HL-60/S4 (cell line): ENCODE data around the gene STBD1.
"Not testable (repeated sequence)": the region's sequence is repeated elsewhere in the genome, so short reads cannot be mapped to it uniquely, and the experiment has no call there.

ENCODE experiments used
- in situ Hi-C: fragments of 300-500 bp; cut with MboI; formaldehyde crosslinking; loops from 2 replicates; pipeline ENCODE4 v1.14.3; 2022; ENCODE audit warnings: low sequenced_read_pairs

The STBD1 gene

DNA sequence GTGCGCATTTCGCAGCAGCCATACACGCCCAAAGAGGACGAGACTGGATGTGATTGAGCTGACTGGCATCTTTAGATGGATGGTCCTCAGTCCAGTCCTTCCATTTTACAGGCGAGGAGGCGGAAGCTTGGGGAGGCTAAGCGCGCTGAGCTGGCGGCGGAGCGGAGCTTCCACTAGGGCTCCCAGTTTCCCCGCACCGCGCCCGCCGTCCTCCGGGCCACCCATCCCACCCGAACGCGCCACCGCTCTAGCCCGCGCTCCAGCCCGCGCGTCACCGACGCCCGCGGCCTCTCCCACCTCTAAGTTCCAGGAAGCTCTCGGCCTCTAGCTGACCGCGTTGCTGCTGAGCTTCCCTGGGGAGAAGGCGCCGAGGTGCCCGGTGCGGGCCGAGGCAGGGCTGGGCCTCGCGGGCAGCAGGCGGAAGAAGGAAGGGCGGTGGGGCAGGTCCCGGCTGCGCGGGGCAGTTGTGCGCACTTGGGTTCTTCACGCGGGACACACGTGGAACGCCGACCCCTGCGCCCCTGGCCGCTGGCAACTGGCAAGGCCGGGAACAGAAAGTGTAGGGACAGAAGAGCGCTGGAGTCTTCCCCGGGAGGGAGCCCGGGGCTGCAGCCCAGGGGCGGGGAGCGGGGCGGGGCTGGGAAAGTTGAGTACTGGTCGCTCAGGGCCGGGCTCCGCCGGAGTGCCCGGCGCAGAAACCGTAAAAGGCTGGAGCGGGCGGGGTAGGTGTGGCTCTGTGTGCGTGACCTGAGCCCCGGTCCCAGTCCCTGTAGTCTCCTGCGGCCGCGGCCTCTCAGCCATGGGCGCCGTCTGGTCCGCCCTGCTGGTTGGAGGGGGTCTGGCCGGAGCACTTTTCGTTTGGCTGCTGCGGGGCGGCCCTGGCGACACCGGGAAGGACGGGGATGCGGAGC is at the start of gene STBD1:
Gene STBD1 (plus strand): TSS at position 763 of the 911 bp plus-strand sequence. CDS start 37 bp downstream, at position 800.
- in situ Hi-C loops, result no loop called here

GRCh38 chr4:76256968-76257367 is 49.6 kb upstream of the STBD1 start:
- in situ Hi-C loops, result no loop called here

DNA sequence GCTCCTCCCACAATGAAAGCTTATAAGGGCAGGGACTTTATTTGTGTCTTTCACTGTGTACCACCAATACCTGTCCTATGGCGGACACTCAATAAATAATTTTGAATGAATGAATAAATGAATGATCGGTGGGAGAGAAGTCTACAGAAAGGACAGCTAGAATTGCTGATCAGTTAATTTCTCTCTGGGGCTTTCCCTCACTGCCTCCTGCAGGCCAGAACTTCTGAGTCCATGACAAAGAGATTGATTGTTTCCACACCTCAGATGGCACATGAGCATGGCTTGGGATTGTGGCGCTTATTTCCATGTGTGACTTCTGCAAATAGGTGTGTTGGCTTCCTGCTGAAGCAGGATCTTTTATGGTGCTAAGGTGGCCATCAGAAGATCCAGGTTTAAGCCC is 48.7 kb upstream of the STBD1 start:
- in situ Hi-C loops, result no loop called here

GRCh38 chr4:76260571-76260970 is 46.0 kb upstream of the STBD1 start:
- in situ Hi-C loops, result no loop called here

- in situ Hi-C loops, result no loop called here
Measured at GRCh38 chr4:76265631-76266218, 40.8 kb upstream of the STBD1 start.

DNA sequence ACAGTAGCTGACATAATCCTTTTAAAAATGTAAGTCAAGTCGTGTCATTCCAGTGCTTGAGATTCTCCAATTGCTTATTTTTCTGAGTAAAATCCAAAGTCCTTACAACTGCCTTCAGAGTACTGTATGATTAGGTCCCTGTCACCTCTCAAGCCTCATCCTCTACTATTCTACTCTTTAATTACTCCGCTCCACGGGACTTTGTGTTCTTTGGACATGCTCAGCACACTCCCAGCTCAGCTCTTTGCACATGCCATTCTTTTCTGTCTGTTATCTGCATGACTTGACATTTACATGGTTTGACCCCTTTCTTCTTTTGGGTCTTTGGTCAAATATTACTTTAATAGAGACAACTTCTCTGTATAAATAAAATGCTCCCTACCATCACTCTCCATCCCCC is 39.9 kb upstream of the STBD1 start:
- in situ Hi-C loops, result no loop called here

DNA sequence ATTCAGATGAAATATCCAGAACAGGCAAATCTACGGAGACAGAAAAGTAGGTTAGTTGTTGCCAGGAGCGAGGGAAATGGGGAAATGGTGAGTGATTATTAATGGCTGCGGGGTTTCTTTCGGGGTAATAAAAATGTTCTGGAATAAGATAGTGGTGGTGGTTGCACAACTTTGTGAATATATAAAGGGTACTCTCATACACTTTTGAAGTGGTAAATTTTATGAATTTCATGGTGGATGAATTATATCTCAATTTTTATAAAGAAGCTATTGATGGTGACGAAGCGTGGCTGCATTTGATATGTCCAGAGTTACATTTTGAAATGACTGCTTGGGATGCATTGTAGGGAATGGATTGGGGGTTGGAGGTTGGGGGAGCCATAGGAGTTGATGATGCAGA is 38.7 kb upstream of the STBD1 start:
- in situ Hi-C loops, result no loop called here

DNA sequence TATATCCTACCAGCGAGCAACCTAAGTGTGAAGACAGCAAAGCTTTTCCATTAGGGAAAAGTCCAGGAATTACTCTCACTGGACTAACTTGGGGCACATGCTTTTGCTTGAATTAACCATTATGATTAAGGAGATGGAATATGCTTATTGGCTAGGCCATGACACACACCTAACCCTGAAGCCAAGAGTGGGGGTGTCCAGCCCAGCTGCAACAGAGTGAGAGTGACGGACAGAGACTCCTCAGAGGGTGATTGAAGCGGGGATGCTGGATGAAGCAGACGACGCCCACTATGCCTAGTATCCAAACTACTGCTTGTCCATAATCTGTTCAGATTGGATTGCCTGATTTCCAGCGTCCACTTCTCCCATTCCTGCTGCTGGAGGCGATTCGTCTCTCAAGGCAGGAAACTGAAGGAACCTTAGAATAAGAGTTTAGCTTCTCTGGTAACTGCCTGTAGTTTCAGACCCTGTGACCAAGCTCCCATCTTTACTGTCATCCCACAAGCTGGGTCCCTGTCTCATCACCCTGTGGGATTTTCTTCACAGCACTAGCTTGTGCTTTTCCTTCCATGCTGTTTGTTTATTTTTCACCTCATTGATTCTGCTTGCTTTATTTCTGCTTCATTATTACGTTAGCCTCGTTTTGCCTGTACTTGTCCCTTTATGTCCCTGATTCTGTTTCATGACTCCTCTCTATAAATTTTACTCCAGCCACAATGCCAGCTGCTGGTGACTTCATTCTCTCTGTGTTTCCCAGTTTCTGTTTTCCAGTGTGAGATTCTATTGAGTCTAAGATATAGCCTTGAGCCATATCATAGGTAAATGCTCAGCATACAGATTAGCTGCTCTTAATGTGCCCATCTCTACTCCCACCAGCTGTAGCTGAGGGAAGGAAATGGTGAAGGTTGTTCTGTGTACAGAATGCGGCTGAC is 36.0 kb upstream of the STBD1 start:
- in situ Hi-C loops, result no loop called here

- in situ Hi-C loops, result no loop called here
Measured at GRCh38 chr4:76271248-76271647, 35.3 kb upstream of the STBD1 start.

DNA sequence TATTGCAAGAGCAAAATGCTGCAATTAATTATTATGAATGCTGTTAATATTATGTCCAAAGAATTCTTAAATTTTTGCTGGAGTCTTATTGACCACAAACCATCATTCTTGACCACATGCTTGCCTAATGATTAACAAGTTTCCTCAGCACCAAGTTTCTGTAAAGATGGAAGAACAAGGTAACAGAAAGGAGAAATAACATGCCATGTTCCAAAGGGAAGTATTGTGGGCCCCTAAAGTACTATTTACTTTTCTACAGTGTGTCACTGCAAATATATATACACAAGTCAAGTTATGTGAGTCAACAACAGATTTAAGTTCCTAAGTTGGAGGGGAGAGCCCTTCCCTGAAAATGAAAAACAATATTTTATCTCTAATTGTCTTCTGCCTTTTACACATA is 34.5 kb upstream of the STBD1 start:
- in situ Hi-C loops, result no loop called here

- in situ Hi-C loops, result no loop called here
Measured at GRCh38 chr4:76272582-76272981, 34.0 kb upstream of the STBD1 start.

DNA sequence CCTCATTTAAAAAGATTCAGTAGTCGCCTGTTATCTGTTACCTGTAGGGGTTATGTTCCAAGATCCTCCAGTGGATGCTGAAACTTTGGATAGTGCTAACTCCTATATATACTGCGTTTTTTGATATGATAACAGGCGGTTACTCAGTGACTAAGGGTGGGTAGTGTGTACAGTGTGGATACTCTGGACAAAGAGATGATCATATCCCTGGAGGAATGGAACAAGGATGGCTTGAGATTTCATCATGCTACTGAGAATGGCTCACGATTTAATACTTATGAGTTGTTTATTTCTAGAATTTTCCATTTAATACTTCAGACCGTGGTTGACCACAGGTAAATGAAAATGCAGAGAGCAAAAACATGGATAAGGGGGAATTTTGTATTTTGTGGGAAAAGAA is 33.5 kb upstream of the STBD1 start:
- in situ Hi-C loops, result no loop called here

GRCh38 chr4:76275486-76276124 is 30.9 kb upstream of the STBD1 start:
- in situ Hi-C loops, result no loop called here

- in situ Hi-C loops, result no loop called here
Measured at GRCh38 chr4:76276813-76277212, 29.7 kb upstream of the STBD1 start.

DNA sequence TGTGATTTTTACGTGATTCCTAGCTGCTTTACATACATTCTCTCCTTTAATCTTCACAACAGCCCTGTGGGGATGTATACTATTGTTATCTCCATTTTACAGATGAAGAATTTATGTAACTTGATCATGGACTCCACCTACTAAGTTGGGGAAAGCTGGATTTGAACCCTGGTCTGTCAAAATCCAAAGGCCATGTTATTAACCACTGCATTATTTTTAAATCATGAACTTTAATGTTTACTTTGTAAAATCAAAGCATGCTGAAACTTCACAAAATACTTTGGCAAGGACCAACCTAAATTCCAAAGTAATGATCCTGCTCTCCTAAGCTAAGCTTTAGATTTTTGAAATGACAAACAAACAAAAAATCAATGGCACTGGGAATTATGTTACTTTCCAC is 28.9 kb upstream of the STBD1 start:
- in situ Hi-C loops, result no loop called here

GRCh38 chr4:76278583-76278982 is 27.9 kb upstream of the STBD1 start:
- in situ Hi-C loops, result no loop called here

DNA sequence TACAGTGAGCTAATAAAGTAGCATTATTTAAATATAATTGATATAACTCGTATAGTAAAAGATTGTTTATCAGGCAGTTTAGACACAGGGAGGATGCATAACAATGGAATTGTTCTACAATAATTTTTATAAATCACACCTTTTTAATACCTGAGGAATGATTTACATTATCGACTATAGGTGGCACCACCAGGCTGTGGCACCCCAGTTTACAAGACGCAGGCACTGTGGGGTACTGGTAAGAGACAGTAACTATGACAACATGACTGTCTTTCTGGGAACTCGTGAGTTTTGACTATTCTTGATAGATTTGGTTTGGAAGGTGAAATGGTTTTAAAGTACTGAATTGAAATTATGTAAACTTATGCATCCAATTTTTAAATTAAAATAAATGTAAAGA is 27.1 kb upstream of the STBD1 start:
- in situ Hi-C loops, result no loop called here

DNA sequence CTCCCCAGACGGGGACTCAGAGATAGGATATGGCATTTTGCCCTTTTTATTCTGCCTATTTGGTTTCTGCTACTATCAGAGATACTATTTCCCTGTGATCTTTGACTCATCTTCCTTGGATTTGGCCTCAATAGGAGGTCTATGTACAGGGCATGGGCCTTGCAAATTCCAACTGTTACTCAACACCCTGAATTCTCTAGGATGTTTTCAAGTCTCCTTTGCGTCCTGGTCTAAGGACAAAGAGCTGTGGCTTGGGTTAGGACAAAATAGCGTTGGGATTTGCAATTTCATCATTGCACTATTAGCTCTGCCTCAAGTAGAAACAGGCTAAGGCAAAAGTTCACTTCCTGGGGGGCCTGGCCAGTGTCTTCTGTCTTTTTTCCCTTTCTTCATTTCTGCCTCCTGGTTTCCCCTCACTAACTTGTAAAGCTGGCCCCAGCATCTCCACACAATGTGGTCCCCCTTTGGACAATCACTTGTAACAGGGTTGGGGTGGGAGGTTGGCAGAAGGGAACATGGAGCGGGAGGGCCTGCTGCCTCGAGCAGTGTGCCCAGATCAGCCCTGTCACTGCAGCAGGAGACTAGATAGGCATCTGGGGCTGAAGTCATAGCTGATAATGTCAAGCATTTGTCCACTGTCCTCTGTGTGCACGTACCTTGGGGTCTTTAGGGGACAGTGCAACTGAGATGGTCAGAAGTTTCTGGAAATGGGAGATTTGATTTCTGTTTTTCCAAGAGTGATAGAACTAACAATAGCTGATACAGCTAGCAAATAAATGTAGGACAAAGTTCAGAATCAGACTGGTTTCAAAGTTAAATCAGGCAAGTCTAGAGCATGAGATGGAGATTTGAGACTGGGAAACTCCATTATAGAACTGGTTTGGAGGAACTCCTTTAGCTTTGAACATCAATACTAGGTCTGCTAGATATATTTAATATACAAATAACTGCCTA is 25.8 kb upstream of the STBD1 start:
- in situ Hi-C loops, result no loop called here

GRCh38 chr4:76281594-76281993 is 24.9 kb upstream of the STBD1 start:
- in situ Hi-C loops, result not testable (repeated sequence)
